ENCODE measurements around the gene RNF217. TPM values are rescaled to one million over a fixed set of nuclear protein-coding genes. Genes with fewer than 3 reads are reported as not detected.

The RNF217 gene
- total and polyA plus RNA-seq, 2 of the 13 experiments (the other 11 are each of a cell fraction or from before 2014, with no cell fraction given), result 2.2 to 2.4 TPM

GRCh38 chr6:124982669-124983068 is 20.4 kb downstream of the RNF217 start:
- Histone ChIP-seq H3K4me1 (ENCODE audit: insufficient read depth, low read length) (no peaks in the 10 kb centered on the region), H3K36me3 (replicated peaks in 1 of 2; ENCODE audit: control insufficient read depth in 1 of 2, insufficient read depth in 2 of 2, low read length in 2 of 2) (no peaks in the 10 kb centered on the region), H3K79me2 (ENCODE audit: insufficient read depth, low read length) (no peaks in the 10 kb centered on the region), H3K4me2 (ENCODE audit: low read depth, low read length) (no peak overlapping the region), H3K9ac (ENCODE audit: insufficient read depth, low read depth, low read length) (no peak overlapping the region), H4K20me1 (ENCODE audit: insufficient read depth, low read length) (no peaks in the 10 kb centered on the region), H3K4me3 (replicated peaks in 1 of 3; ENCODE audit: insufficient read depth in 1 of 3, low read depth in 2 of 3, low read length in 3 of 3) (no peak overlapping the region), H3K9me3 (ENCODE audit: low read length) (no peaks in the 10 kb centered on the region), H3K27ac (ENCODE audit: extremely low read length, insufficient read depth, low read length) (no peak overlapping the region), H3K27me3 (ENCODE audit: control insufficient read depth in 1 of 2, insufficient read depth in 2 of 2, low read length in 2 of 2) (no peaks in the 10 kb centered on the region), H2AFZ (ENCODE audit: low read length) (no peak overlapping the region)
- POLR2A ChIA-PET, result no interaction called here
- ATAC-seq (no peak), FAIRE-seq (no peak), DNase-seq (ENCODE audit: low spot score) (no peak)
- BruUV-seq (replicated peaks), result no TSS peak
- intact Hi-C loops (cut with micrococcal nuclease; ENCODE audit: unreplicated experiment) (no loop called here), in situ Hi-C loops (cut with HindIII; ENCODE audit: extremely low pct_ligation_motif_present, low pct_unique_long_range_greater_than_20kb) (no loop called here)
- CTCF ChIA-PET (ENCODE audit: low intra/inter-chr PET ratio, low total read pairs), result no interaction called here
- TF ChIP-seq ZNF512 (CRISPR knock-in tag; IDR thresholded peaks at IDR 0.05), result no peak
- TF ChIP-seq ZNF687 (CRISPR knock-in tag; IDR thresholded peaks at IDR 0.05), result no peak
- TF ChIP-seq ISX (CRISPR knock-in tag; conservative IDR thresholded peaks at IDR 0.05), result no peak
- no peak for TF ChIP-seq ATRX (CRISPR knock-in tag; IDR thresholded peaks at IDR 0.05; ENCODE audit: borderline replicate concordance)
- no peak for TF ChIP-seq ZNF180 (CRISPR knock-in tag; IDR thresholded peaks at IDR 0.05; ENCODE audit: borderline replicate concordance, low read depth)
- no peak for TF ChIP-seq ADNP (CRISPR knock-in tag; IDR thresholded peaks at IDR 0.05)
- no peak for TF ChIP-seq IKZF1 (IDR thresholded peaks at IDR 0.05)
- TF ChIP-seq GATA4 (IDR thresholded peaks at IDR 0.05; ENCODE audit: borderline replicate concordance, low read depth), result no peak
- no peak for TF ChIP-seq KDM6A (CRISPR knock-in tag; IDR thresholded peaks at IDR 0.05; ENCODE audit: low read depth)
- no peak for TF ChIP-seq SRY (CRISPR knock-in tag; IDR thresholded peaks at IDR 0.05)
- TF ChIP-seq ZNF879 (CRISPR knock-in tag; IDR thresholded peaks at IDR 0.05), result no peak
- no peak for TF ChIP-seq KMT2A (CRISPR knock-in tag; IDR thresholded peaks at IDR 0.05)
- no peak for TF ChIP-seq PRMT3 (CRISPR knock-in tag; IDR thresholded peaks at IDR 0.05; ENCODE audit: borderline replicate concordance, low read depth)
- TF ChIP-seq ZNF7 (CRISPR knock-in tag; IDR thresholded peaks at IDR 0.05), result no peak
- no peak for TF ChIP-seq SALL2 (CRISPR knock-in tag; IDR thresholded peaks at IDR 0.05)
- no peak for TF ChIP-seq ZNF710 (CRISPR knock-in tag; IDR thresholded peaks at IDR 0.05; ENCODE audit: borderline replicate concordance)
- TF ChIP-seq FOXJ3 (CRISPR knock-in tag; IDR thresholded peaks at IDR 0.05; ENCODE audit: borderline replicate concordance), result no peak
- no peak for TF ChIP-seq RFXANK (CRISPR knock-in tag; IDR thresholded peaks at IDR 0.05)
- no peak for TF ChIP-seq SMYD3 (CRISPR knock-in tag; IDR thresholded peaks at IDR 0.05)

Measured in HepG2 (cell line).